Kidney tubule cell (primary cell): Measurements from ENCODE around the gene RAB44.
"Not testable (repeated sequence)": the region's sequence is repeated elsewhere in the genome, so short reads cannot be mapped to it uniquely, and the experiment has no call there.

Source experiments
- DNase-seq: peaks from one replicate; pipeline ENCODE4 v3.0.0-alpha.2; 2018; ENCODE audit warnings: low spot score

RAB44 gene

GRCh38 chr6:36697481-36697903 is at the start of gene RAB44:
RAB44 (plus strand) TSS chr6:36697826; CDS start chr6:36704236, 6,410 bp downstream.
- no peak for DNase-seq

- DNase-seq, result no peak
Measured at GRCh38 chr6:36649086-36649485, 48.5 kb upstream of the RAB44 start.

GRCh38 chr6:36649701-36650484 is 47.7 kb upstream of the RAB44 start:
- no peak for DNase-seq

GRCh38 chr6:36650848-36651478 is 46.7 kb upstream of the RAB44 start:
- DNase-seq, result no peak

- DNase-seq, result no peak
Measured at GRCh38 chr6:36651659-36652379, 45.8 kb upstream of the RAB44 start.

GRCh38 chr6:36654469-36654868 is 43.2 kb upstream of the RAB44 start:
- not testable (repeated sequence) for DNase-seq

GRCh38 chr6:36655085-36655724 is 42.4 kb upstream of the RAB44 start:
- DNase-seq, result no peak

GRCh38 chr6:36656441-36656840 is 41.2 kb upstream of the RAB44 start:
- DNase-seq, result peak; percentile 96

- DNase-seq, result no peak
Measured at GRCh38 chr6:36657271-36657670, 40.4 kb upstream of the RAB44 start.

- DNase-seq, result peak; percentile 99
Measured at GRCh38 chr6:36657942-36658544, 39.6 kb upstream of the RAB44 start.

GRCh38 chr6:36659271-36659670 is 38.4 kb upstream of the RAB44 start:
- peak; percentile 51 for DNase-seq

GRCh38 chr6:36660771-36661471 is 36.7 kb upstream of the RAB44 start:
- DNase-seq, result peak; percentile 51

GRCh38 chr6:36662380-36662779 is 35.2 kb upstream of the RAB44 start:
- DNase-seq, result no peak

GRCh38 chr6:36662827-36663256 is 34.8 kb upstream of the RAB44 start:
- no peak for DNase-seq

GRCh38 chr6:36663504-36664446 is 33.9 kb upstream of the RAB44 start:
- DNase-seq, result no peak

GRCh38 chr6:36665180-36665579 is 32.4 kb upstream of the RAB44 start:
- DNase-seq, result no peak

GRCh38 chr6:36666287-36666686 is 31.3 kb upstream of the RAB44 start:
- no peak for DNase-seq

GRCh38 chr6:36666826-36667591 is 30.6 kb upstream of the RAB44 start:
- DNase-seq, result peak; percentile 97

GRCh38 chr6:36668591-36668990 is 29.0 kb upstream of the RAB44 start:
- DNase-seq, result no peak
